Peyer's patch (tissue), 4 donors: ENCODE results near the gene TEX30. TPM values are rescaled to one million over a fixed set of nuclear protein-coding genes. Genes with fewer than 3 reads are reported as not detected.

ENCODE experiments used
- DNase-seq, 3 donors: peaks; one replicate each; pipeline ENCODE4 v3.0.0-alpha.2; 2017 to 2019
- H3K27ac ChIP-seq, 4 donors: fragments of 200-600 bp; sonication (generic); one replicate each; pipeline ENCODE4 v1.5.1; 2016 to 2019
- H3K27me3 ChIP-seq, 2 donors: fragments of 200-600 bp; sonication (generic); one replicate each; pipeline ENCODE4 v1.5.1; 2019
- H3K36me3 ChIP-seq, 3 donors: fragments of 200-600 bp; sonication (generic); one replicate each; pipeline ENCODE4 v1.5.1; 2016 to 2019
- H3K4me1 ChIP-seq, 4 donors: fragments of 200-600 bp; sonication (generic); one replicate each; pipeline ENCODE4 v1.5.1; 2016 to 2019
- H3K4me3 ChIP-seq, 4 donors: fragments of 200-600 bp; sonication (generic); 1 replicate in 3 of 4; 2 replicates in 1 of 4; pipeline ENCODE4 v1.5.1; 2016 to 2019; ENCODE audit warnings: mild to moderate bottlenecking in 1 of 4
- H3K9me3 ChIP-seq, 4 donors: fragments of 200-600 bp; sonication (generic); one replicate each; pipeline ENCODE4 v1.5.1; 2016 to 2019; ENCODE audit warnings: mild to moderate bottlenecking in 1 of 4
- POLR2A ChIP-seq, 2 donors: fragments of 450-650 bp; IDR thresholded peaks; one replicate each; pipeline ENCODE4 v1.5.1; 2017; ENCODE audit warnings: antibody characterized with exemption in 2 of 2, mild to moderate bottlenecking in 2 of 2, moderate library complexity in 2 of 2
- total RNA-seq, 4 donors: library from RNA; depleted of rRNA; stranded (reverse); fragments of >200 nt; gene quantifications; one replicate each; pipeline ENCODE4 v1.1.0, GENCODE V29; 2016
- TF ChIP-seq, protein P1 (sequence below), 6 experiments: fragments of 450-650 bp in 4 of 6; fragments of 200-600 bp in 2 of 6; sonication (generic) in 1 of 6; IDR thresholded peaks; one replicate each; pipeline ENCODE4 v1.5.1; 2017 to 2019; ENCODE audit warnings: antibody characterized with exemption in 6 of 6, mild to moderate bottlenecking in 3 of 6, moderate library complexity in 1 of 6

TEX30 gene
- total RNA-seq: 10 to 100 TPM in 1 of 4 donors, 1 to 10 TPM in 2, not detected in 1; 2.4 to 11.0 (median 4.8) TPM

DNA sequence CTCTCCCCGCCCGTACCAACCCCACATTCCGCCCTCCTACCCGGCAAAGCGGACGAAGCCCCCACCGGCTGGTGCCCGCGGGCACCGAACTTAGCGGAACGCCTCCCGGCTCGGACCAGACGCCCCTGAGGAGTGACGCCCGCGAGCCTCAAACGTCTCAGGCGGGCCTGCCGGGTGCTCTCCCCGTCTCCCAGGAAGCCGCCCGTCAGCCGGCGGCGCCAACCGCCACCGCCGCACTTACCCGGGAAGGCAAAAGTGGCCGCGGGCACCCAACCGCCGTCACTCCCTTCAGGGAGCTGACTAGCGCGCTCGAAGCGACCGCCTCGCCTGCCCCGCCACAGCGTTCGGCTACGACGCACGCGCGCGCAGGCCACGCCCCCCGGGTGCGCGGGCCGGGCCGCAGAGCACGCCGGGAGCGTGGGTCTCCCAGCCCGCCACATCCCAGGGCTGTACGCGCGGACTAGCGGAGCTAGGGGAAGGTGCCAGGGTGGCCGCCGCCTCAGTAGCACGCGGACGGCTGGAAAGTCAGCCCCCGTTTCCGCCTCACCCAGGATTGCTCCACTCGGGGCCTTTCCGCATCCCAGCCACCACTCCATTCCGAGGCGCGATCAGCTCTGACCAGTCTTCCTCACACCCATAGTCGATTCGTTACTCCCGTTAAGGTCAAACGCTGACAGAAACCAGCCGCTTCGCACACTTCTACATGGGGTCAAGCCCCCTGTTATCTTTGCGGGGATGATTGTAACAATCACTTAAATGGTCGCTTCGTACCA lies at the start of gene TEX30:
TEX30 (minus strand) TSS at position 346 of the 773 bp plus-strand sequence. CDS start 3,760 bp downstream, outside the sequence.
- peaks cover 0 to 11% (median 3%) of the 10 kb centered on the region in 4 donors for H3K4me1 ChIP-seq
- peak within 1 kb of the TSS; percentile 72 to 88 (median 81) for H3K27ac ChIP-seq
- H3K4me3 ChIP-seq: peak within 1 kb of the TSS; percentile 60 to 90 (median 64)
- H3K36me3 ChIP-seq: no peaks in the 10 kb centered on the region
- peak; percentile 73 to 92 (median 91) for DNase-seq
- no peaks in the 10 kb centered on the region for H3K27me3 ChIP-seq
- no peaks in the 10 kb centered on the region for H3K9me3 ChIP-seq
- TF ChIP-seq, protein P1, sequence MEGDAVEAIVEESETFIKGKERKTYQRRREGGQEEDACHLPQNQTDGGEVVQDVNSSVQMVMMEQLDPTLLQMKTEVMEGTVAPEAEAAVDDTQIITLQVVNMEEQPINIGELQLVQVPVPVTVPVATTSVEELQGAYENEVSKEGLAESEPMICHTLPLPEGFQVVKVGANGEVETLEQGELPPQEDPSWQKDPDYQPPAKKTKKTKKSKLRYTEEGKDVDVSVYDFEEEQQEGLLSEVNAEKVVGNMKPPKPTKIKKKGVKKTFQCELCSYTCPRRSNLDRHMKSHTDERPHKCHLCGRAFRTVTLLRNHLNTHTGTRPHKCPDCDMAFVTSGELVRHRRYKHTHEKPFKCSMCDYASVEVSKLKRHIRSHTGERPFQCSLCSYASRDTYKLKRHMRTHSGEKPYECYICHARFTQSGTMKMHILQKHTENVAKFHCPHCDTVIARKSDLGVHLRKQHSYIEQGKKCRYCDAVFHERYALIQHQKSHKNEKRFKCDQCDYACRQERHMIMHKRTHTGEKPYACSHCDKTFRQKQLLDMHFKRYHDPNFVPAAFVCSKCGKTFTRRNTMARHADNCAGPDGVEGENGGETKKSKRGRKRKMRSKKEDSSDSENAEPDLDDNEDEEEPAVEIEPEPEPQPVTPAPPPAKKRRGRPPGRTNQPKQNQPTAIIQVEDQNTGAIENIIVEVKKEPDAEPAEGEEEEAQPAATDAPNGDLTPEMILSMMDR (IDR thresholded peaks at IDR 0.05): peak in 2 of 6 experiments; percentile 14 to 36
- peak; percentile 78 to 84 for TF ChIP-seq POLR2A (IDR thresholded peaks at IDR 0.05)

DNA sequence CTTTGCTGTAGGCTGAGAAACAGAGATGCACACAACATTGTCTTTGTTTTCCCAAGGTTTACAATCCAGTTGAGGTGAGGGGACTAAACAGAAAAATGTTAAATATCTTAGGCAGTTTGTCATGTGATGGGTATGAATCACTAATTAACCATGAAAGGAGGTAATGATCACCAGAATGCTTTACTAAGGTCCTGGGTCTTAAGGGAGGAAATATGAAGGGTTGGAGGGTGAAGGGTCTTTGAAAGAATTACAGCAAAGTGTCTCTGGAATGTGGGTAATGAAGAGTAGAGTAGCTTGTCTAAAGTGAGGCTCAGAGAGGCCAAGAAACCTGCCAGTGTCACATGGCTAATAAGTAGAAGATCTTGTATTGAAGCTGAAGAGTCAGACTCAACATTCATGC lies 44.3 kb upstream of the TEX30 start:
- TF ChIP-seq, protein P1 (IDR thresholded peaks at IDR 0.05): no peak
- no peak for TF ChIP-seq POLR2A (IDR thresholded peaks at IDR 0.05)
- DNase-seq: no peak
- H3K27me3 ChIP-seq: no peaks in the 10 kb centered on the region
- no peak overlapping the region for H3K4me3 ChIP-seq
- H3K27ac ChIP-seq: no peak overlapping the region
- H3K9me3 ChIP-seq: no peaks in the 10 kb centered on the region
- peaks cover 0 to 30% (median 0%) of the 10 kb centered on the region in 3 donors for H3K36me3 ChIP-seq
- H3K4me1 ChIP-seq: no peaks in the 10 kb centered on the region

DNA sequence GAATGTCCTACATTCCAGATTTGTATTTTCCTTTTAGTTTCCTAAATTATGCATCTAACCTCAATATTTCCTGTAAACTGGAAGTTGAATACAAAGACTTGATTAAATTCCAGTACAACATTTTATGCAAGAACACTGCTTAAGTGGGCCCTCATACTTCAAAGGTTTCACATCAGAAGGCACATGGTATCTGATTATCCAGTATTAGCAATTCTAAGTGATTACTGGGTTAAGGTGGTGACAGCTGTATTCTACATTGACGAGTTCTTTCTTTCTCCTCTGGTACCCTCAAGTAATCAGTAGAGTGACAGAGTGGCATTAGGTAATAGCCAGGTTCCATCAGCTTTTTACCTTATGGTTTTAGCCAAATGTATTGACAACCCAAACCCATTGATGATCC lies 43.7 kb upstream of the TEX30 start:
- H3K36me3 ChIP-seq: peaks cover 0 to 24% (median 0%) of the 10 kb centered on the region in 3 donors
- H3K4me1 ChIP-seq: no peaks in the 10 kb centered on the region
- TF ChIP-seq, protein P1 (IDR thresholded peaks at IDR 0.05): no peak
- TF ChIP-seq POLR2A (IDR thresholded peaks at IDR 0.05): no peak
- no peaks in the 10 kb centered on the region for H3K27me3 ChIP-seq
- no peak overlapping the region for H3K4me3 ChIP-seq
- no peak for DNase-seq
- no peak overlapping the region for H3K27ac ChIP-seq
- no peaks in the 10 kb centered on the region for H3K9me3 ChIP-seq

DNA sequence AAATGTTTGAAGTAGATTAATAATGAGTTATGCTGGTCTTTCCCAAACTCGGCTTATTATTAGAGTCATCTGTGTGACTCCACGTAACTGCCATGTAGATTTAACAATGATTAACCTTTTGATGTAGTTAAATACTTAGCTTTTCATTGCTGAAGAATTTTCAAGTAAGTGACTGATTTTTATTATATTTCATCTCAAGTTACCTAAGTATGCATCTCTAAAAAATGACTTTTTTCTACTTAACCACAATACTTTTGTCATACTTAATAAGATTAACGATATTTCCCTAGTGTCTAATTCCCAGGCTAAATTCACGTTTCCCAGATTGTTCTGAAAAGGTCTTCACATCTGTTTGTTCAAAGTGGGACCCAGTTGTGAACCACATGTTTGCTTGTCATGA lies 43.1 kb upstream of the TEX30 start:
- H3K36me3 ChIP-seq: peaks cover 0 to 18% (median 0%) of the 10 kb centered on the region in 3 donors
- no peak overlapping the region for H3K4me3 ChIP-seq
- H3K4me1 ChIP-seq: no peaks in the 10 kb centered on the region
- no peak for TF ChIP-seq POLR2A (IDR thresholded peaks at IDR 0.05)
- TF ChIP-seq, protein P1 (IDR thresholded peaks at IDR 0.05): no peak
- no peaks in the 10 kb centered on the region for H3K9me3 ChIP-seq
- H3K27me3 ChIP-seq: no peaks in the 10 kb centered on the region
- DNase-seq: no peak
- no peak overlapping the region for H3K27ac ChIP-seq

DNA sequence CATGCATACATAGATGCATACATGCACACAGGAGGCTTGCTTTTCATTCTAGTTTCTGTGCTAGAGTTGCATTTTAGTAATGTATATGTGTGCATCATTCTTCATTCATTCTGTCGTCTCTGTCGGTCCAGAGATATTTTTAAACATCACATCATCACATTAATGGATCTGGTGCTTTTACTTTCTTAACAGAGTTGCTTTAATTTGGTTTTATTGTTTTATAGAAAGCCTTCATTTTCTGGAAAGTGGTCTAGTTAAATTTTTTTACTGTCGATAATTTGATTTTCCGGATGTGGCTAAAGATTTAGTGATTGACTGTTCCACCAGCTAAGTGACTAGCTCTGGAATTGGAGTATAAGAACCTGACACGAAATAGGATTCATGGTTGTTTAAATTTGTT lies 42.2 kb upstream of the TEX30 start:
- Histone ChIP-seq H3K9me3 (no peaks in the 10 kb centered on the region), H3K4me1 (no peaks in the 10 kb centered on the region), H3K27me3 (no peaks in the 10 kb centered on the region), H3K4me3 (no peak overlapping the region), H3K36me3 (peaks cover 0 to 15% (median 0%) of the 10 kb centered on the region in 3 donors), H3K27ac (no peak overlapping the region)
- no peak for DNase-seq
- no peak for TF ChIP-seq POLR2A (IDR thresholded peaks at IDR 0.05)
- TF ChIP-seq, protein P1 (IDR thresholded peaks at IDR 0.05): no peak
